Vagina (tissue), 2 donors: ENCODE measurements around the gene MPG. TPM values are rescaled to one million over a fixed set of nuclear protein-coding genes. Genes with fewer than 3 reads are reported as not detected.

Source experiments
- DNase-seq, 2 donors: peaks; one replicate each; pipeline ENCODE4 v3.0.0-alpha.2; 2017; ENCODE audit errors: extremely low spot score in 2 of 2
- H3K27ac ChIP-seq: fragments of 200-600 bp; sonication (generic); one replicate; pipeline ENCODE4 v1.5.1; 2019
- H3K27me3 ChIP-seq: fragments of 200-600 bp; sonication (generic); one replicate; pipeline ENCODE4 v1.5.1; 2019
- H3K36me3 ChIP-seq, 2 donors: fragments of 200-600 bp; sonication (generic); one replicate each; pipeline ENCODE4 v1.5.1; 2017 to 2019
- H3K4me1 ChIP-seq: fragments of 200-600 bp; sonication (generic); one replicate; pipeline ENCODE4 v1.5.1; 2019
- H3K4me3 ChIP-seq, 2 donors: fragments of 200-600 bp; sonication (generic); 1 replicate in 1 of 2; 2 replicates in 1 of 2; pipeline ENCODE4 v1.5.1; 2016 to 2019
- H3K9me3 ChIP-seq: fragments of 200-600 bp; sonication (generic); one replicate; pipeline ENCODE4 v1.5.1; 2019
- POLR2A ChIP-seq, 2 donors: fragments of 450-650 bp; IDR thresholded peaks; one replicate each; pipeline ENCODE4 v1.6.1; 2017; ENCODE audit warnings: antibody characterized with exemption in 2 of 2, mild to moderate bottlenecking in 2 of 2, moderate library complexity in 2 of 2
- POLR2AphosphoS5 ChIP-seq, 2 donors: sonication (generic); formaldehyde crosslinking; IDR thresholded peaks; one replicate each; pipeline ENCODE4 v1.9.0; 2017; ENCODE audit warnings: antibody characterized with exemption in 2 of 2, mild to moderate bottlenecking in 2 of 2, low read depth in 1 of 2; ENCODE audit not compliant: insufficient read depth in 1 of 2
- intact Hi-C: fragments of 100-400 bp; cut with DNase I; formaldehyde crosslinking; loops from one replicate; pipeline ENCODE4 v1.15.1; 2023
- total RNA-seq: library from RNA; depleted of rRNA; stranded (reverse); fragments of >200 nt; gene quantifications from one replicate; pipeline ENCODE4 v1.2.3, GENCODE V29; 2016
- TF ChIP-seq, protein P1 (sequence below), 3 experiments: fragments of 450-650 bp in 2 of 3; fragments of 200-600 bp in 1 of 3; sonication (generic) in 1 of 3; IDR thresholded peaks; one replicate each; pipeline ENCODE4 v1.5.1; 2017 to 2019; ENCODE audit warnings: antibody characterized with exemption in 3 of 3, mild to moderate bottlenecking in 2 of 3, moderate library complexity in 2 of 3

The MPG gene
- total RNA-seq, 1 donor from 2014 or later: 124 TPM

- Histone ChIP-seq H3K9me3 (no peaks in the 10 kb centered on the region), H3K4me3 (no peak overlapping the region), H3K27me3 (no peaks in the 10 kb centered on the region), H3K4me1 (peaks cover 80% of the 10 kb centered on the region), H3K27ac (peak overlapping the region; percentile 89), H3K36me3 (no peaks in the 10 kb centered on the region)
- intact Hi-C loops: no loop called here
- TF ChIP-seq, protein P1, sequence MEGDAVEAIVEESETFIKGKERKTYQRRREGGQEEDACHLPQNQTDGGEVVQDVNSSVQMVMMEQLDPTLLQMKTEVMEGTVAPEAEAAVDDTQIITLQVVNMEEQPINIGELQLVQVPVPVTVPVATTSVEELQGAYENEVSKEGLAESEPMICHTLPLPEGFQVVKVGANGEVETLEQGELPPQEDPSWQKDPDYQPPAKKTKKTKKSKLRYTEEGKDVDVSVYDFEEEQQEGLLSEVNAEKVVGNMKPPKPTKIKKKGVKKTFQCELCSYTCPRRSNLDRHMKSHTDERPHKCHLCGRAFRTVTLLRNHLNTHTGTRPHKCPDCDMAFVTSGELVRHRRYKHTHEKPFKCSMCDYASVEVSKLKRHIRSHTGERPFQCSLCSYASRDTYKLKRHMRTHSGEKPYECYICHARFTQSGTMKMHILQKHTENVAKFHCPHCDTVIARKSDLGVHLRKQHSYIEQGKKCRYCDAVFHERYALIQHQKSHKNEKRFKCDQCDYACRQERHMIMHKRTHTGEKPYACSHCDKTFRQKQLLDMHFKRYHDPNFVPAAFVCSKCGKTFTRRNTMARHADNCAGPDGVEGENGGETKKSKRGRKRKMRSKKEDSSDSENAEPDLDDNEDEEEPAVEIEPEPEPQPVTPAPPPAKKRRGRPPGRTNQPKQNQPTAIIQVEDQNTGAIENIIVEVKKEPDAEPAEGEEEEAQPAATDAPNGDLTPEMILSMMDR (IDR thresholded peaks at IDR 0.05): no peak
- TF ChIP-seq POLR2AphosphoS5 (IDR thresholded peaks at IDR 0.05; ENCODE audit: insufficient read depth in 1 of 2, low read depth in 1 of 2) (no peak), POLR2A (IDR thresholded peaks at IDR 0.05) (no peak)
- no peak for DNase-seq
Observed at GRCh38 chr16:74747-75334, 3.2 kb upstream of the MPG start.

DNA sequence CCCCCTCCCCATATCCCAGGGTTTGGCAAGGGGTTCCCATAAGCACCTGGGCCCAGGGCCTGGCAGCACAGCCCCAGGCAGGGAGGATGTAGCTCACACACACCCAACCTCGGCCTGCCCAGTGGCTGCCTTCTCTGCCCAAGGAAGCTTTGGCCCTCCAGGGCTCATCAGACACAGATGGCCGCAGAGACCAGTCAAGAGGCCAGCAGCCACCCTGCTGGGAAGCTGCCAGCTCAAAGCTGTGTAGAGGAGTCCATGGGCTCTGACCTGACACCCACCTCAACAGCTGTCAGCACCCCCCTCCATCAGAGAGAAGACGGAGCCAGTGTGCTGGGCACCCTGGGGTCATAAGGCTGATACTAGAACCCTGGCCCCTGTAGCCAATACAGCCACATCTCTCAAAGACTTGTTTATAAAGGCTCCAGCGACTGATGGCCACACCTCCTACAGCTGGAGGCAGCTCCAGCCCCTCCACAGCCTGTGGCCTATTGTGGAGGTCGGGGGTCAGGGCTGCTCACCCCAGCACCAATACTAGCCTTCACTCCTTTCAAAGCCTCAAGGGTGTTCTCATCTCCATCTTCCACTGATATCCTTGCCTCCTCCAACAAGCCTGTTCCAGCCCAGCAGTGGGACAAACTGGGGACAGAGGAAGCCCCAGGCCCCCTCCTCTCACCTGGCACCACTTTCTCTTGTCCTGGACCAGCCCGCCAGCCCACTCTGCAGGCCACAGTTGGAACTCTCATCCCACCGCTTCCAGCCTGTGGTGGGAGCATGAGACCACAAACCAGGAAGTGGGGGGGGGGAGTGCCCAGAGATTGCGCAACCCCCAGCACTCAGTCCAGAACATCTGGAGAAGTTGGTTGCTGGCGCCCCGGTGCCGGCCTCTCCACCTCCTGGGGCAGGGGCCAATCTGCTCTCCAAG is 2.2 kb upstream of the MPG start:
- intact Hi-C loops: no loop called here
- H3K27ac ChIP-seq: peak overlapping the region; percentile 89
- H3K4me1 ChIP-seq: peaks cover 70% of the 10 kb centered on the region
- no peaks in the 10 kb centered on the region for H3K36me3 ChIP-seq
- H3K4me3 ChIP-seq: peak overlapping the region; percentile 74 to 98
- TF ChIP-seq, protein P1 (IDR thresholded peaks at IDR 0.05): no peak
- no peak for TF ChIP-seq POLR2A (IDR thresholded peaks at IDR 0.05)
- peak in 1 of 2 donors; percentile 67 for TF ChIP-seq POLR2AphosphoS5 (IDR thresholded peaks at IDR 0.05; ENCODE audit: insufficient read depth in 1 of 2, low read depth in 1 of 2)
- DNase-seq: no peak
- H3K9me3 ChIP-seq: no peaks in the 10 kb centered on the region
- no peaks in the 10 kb centered on the region for H3K27me3 ChIP-seq

DNA sequence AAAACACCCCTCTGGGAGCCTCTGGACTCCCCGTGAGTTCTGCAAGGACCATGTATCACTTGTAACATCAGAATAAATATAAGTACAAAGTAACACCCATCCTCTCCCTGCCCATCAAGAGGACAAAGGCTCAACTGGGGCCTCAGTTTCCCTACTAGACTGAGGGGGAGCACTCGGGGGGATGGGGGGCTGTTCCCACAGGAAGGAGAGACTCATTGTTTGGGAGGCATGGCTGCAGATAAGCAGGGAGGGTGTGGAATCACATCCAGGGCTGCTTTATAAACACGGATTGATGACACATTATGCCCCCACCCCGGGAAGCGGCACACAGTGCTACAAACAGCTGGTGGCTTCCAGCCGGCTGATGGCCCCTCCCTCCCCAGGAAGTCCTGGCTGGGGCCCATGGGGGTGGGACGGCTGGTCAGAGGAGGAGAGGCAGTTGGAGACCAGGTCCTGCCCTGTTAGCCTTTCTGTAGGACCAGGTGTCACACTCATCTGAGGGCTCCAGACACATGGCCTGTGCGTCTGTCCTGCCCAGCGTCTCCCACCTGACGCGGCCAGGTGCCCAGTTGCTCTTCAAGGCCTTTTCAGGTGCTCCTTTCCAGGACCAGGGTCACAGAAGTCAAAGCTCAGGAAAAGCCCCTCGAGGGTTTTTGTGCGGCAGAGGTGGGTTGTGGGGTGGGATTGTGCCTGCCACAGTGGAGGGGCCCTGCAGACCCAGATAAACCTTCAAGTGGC is 1.3 kb upstream of the MPG start:
- no peak for DNase-seq
- intact Hi-C loops: no loop called here
- Histone ChIP-seq H3K36me3 (no peaks in the 10 kb centered on the region), H3K27ac (peak overlapping the region; percentile 89), H3K4me3 (peak overlapping the region; percentile 74 to 98), H3K9me3 (no peaks in the 10 kb centered on the region), H3K4me1 (peaks cover 63% of the 10 kb centered on the region), H3K27me3 (no peaks in the 10 kb centered on the region)
- TF ChIP-seq, protein P1 (IDR thresholded peaks at IDR 0.05): no peak
- TF ChIP-seq POLR2A (IDR thresholded peaks at IDR 0.05): no peak
- peak in 1 of 2 donors; percentile 48 for TF ChIP-seq POLR2AphosphoS5 (IDR thresholded peaks at IDR 0.05; ENCODE audit: insufficient read depth in 1 of 2, low read depth in 1 of 2)

- Histone ChIP-seq H3K27me3 (no peaks in the 10 kb centered on the region), H3K9me3 (no peaks in the 10 kb centered on the region), H3K4me1 (peaks cover 63% of the 10 kb centered on the region), H3K4me3 (peak overlapping the region; percentile 74 to 98), H3K36me3 (no peaks in the 10 kb centered on the region), H3K27ac (peak overlapping the region; percentile 89)
- intact Hi-C loops: no loop called here
- TF ChIP-seq POLR2AphosphoS5 (IDR thresholded peaks at IDR 0.05; ENCODE audit: insufficient read depth in 1 of 2, low read depth in 1 of 2): no peak
- TF ChIP-seq, protein P1 (IDR thresholded peaks at IDR 0.05): no peak
- TF ChIP-seq POLR2A (IDR thresholded peaks at IDR 0.05): no peak
- DNase-seq: no peak
Observed at GRCh38 chr16:77273-77806, 685 bp upstream of the MPG start.
